Neural cell (in vitro differentiated cells): ENCODE data around the gene KCNJ6. TPM values are rescaled to one million over a fixed set of nuclear protein-coding genes. Genes with fewer than 3 reads are reported as not detected.

ENCODE experiments used
- H2AFZ ChIP-seq: fragments of 200-600, 300-800 bp; sonication (generic), shearing (Covaris generic); 2 replicates; pipeline ENCODE4 v1.6.0; 2014; ENCODE audit warnings: low read depth, mild to moderate bottlenecking, antibody characterized with exemption, low read length, moderate library complexity
- H3F3A ChIP-seq: fragments of 200-600 bp; shearing (Covaris generic); 2 replicates; pipeline ENCODE4 v1.6.1; 2016; ENCODE audit warnings: mild to moderate bottlenecking, moderate library complexity, mixed read lengths, antibody characterized with exemption, low read length; ENCODE audit not compliant: insufficient read depth, poor library complexity, severe bottlenecking
- H3K27ac ChIP-seq: fragments of 200-600, 300-800 bp; sonication (generic), shearing (Covaris generic); 2 replicates; pipeline ENCODE4 v1.5.1; 2014; ENCODE audit warnings: mild to moderate bottlenecking, low read length, moderate library complexity
- H3K27me3 ChIP-seq: fragments of 300-800, 200-600 bp; sonication (generic), shearing (Covaris generic); 2 replicates; pipeline ENCODE4 v1.6.0; 2014; ENCODE audit warnings: mild to moderate bottlenecking, low read depth, low read length, moderate library complexity; ENCODE audit not compliant: insufficient read depth
- H3K36me3 ChIP-seq: fragments of 300-800, 200-600 bp; sonication (generic), shearing (Covaris generic); 2 replicates; pipeline ENCODE4 v1.5.1; 2014; ENCODE audit warnings: mild to moderate bottlenecking, antibody characterized with exemption, low read length, moderate library complexity; ENCODE audit not compliant: insufficient read depth
- H3K4me2 ChIP-seq: fragments of 300-800, 200-600 bp; sonication (generic), shearing (Covaris generic); 2 replicates; pipeline ENCODE4 v1.6.0; 2014; ENCODE audit warnings: mild to moderate bottlenecking, low read length
- H3K4me3 ChIP-seq: fragments of 300-800, 200-600 bp; sonication (generic), shearing (Covaris generic); 2 replicates; pipeline ENCODE4 v1.5.1; 2014; ENCODE audit warnings: mild to moderate bottlenecking, low read length, moderate library complexity
- H3K79me2 ChIP-seq: fragments of 200-600 bp; shearing (Covaris generic); replicated peaks from 2 replicates; pipeline ENCODE4 v1.6.0; 2014; ENCODE audit warnings: mild to moderate bottlenecking, low read length, moderate library complexity; ENCODE audit not compliant: insufficient read depth
- H3K9ac ChIP-seq: fragments of 300-800, 200-600 bp; sonication (generic), shearing (Covaris generic); 2 replicates; pipeline ENCODE4 v1.6.1; 2016; ENCODE audit warnings: mild to moderate bottlenecking, low read length, mixed read lengths
- H3K9me2 ChIP-seq: fragments of 200-600 bp; shearing (Covaris generic); 2 replicates; pipeline ENCODE4 v1.6.1; 2016; ENCODE audit warnings: mild to moderate bottlenecking, low read length, mixed read lengths; ENCODE audit not compliant: insufficient read depth
- H3K9me3 ChIP-seq: fragments of 200-600, 300-800 bp; sonication (generic), shearing (Covaris generic); 2 replicates; pipeline ENCODE4 v1.6.1; 2016; ENCODE audit warnings: mild to moderate bottlenecking, mixed run types, low read length, moderate library complexity, mixed read lengths
- H4K20me1 ChIP-seq: fragments of 200-600 bp; shearing (Covaris generic); 2 replicates; pipeline ENCODE4 v1.6.1; 2016; ENCODE audit warnings: mild to moderate bottlenecking, mixed run types; ENCODE audit not compliant: insufficient read depth
- EP300 ChIP-seq: fragments of 450-650 bp; conservative IDR thresholded peaks from 2 replicates; pipeline ENCODE4 v1.6.1; 2014; ENCODE audit warnings: antibody characterized with exemption, mild to moderate bottlenecking, moderate library complexity; ENCODE audit not compliant: poor library complexity, severe bottlenecking
- EZH2 ChIP-seq: fragments of 200-600, 300-800 bp; shearing (Covaris generic), sonication (generic); IDR thresholded peaks from 2 replicates; pipeline ENCODE4 v1.6.1; 2014; ENCODE audit warnings: antibody characterized with exemption, low read length, borderline replicate concordance, mild to moderate bottlenecking; ENCODE audit not compliant: insufficient read depth, poor library complexity, severe bottlenecking
- MXI1 ChIP-seq: fragments of 450-650 bp; conservative IDR thresholded peaks from 2 replicates; pipeline ENCODE4 v1.6.1; 2014; ENCODE audit warnings: antibody characterized with exemption, mild to moderate bottlenecking; ENCODE audit not compliant: poor library complexity, severe bottlenecking
- POLR2AphosphoS5 ChIP-seq: IDR thresholded peaks from 2 replicates; pipeline ENCODE4 v1.6.1; 2012
- RAD21 ChIP-seq: fragments of 450-650 bp; conservative IDR thresholded peaks from 2 replicates; pipeline ENCODE4 v1.6.1; 2014; ENCODE audit warnings: antibody characterized with exemption, mild to moderate bottlenecking, moderate library complexity
- SMC3 ChIP-seq: fragments of 450-650 bp; conservative IDR thresholded peaks from 2 replicates; pipeline ENCODE4 v1.6.1; 2014; ENCODE audit warnings: antibody characterized with exemption, mild to moderate bottlenecking, moderate library complexity; ENCODE audit not compliant: poor library complexity
- TAF1 ChIP-seq: IDR thresholded peaks from 2 replicates; pipeline ENCODE4 v1.6.1; 2012; ENCODE audit warnings: low read depth
- polyA plus RNA-seq: library from polyadenylated mRNA; depleted of rRNA; stranded (reverse); fragments of >200 nt; gene quantifications from 2 replicates; pipeline ENCODE4 v1.2.3, GENCODE V29; 2014
- TF ChIP-seq, protein P1 (sequence below): fragments of 450-650 bp; IDR thresholded peaks from 2 replicates; pipeline ENCODE4 v1.5.1; 2014; ENCODE audit warnings: antibody characterized with exemption, mild to moderate bottlenecking, moderate library complexity; ENCODE audit not compliant: poor library complexity, severe bottlenecking
- TF ChIP-seq, protein P2 (sequence below): IDR thresholded peaks from 2 replicates; pipeline ENCODE4 v1.6.1; 2012; ENCODE audit warnings: borderline replicate concordance

The KCNJ6 gene
- polyA plus RNA-seq, 1 donor from 2014 or later, result 1.7 TPM

GRCh38 chr21:37656899-37657298, 259.4 kb downstream of the KCNJ6 start:
- no peaks in the 10 kb centered on the region for H3K27me3 ChIP-seq

GRCh38 chr21:37655611-37656300, 260.5 kb downstream of the KCNJ6 start:
- no peaks in the 10 kb centered on the region for H3K79me2 ChIP-seq
- H3K4me2 ChIP-seq, result no peak overlapping the region
- no peaks in the 10 kb centered on the region for H3K9me3 ChIP-seq
- no peak overlapping the region for H3K4me3 ChIP-seq
- no peak overlapping the region for H3K27ac ChIP-seq
- no peaks in the 10 kb centered on the region for H3K36me3 ChIP-seq
- TF ChIP-seq POLR2AphosphoS5 (no peak), MXI1 (no peak), EZH2 (no peak), EP300 (no peak), TAF1 (no peak)
- TF ChIP-seq, protein P1, sequence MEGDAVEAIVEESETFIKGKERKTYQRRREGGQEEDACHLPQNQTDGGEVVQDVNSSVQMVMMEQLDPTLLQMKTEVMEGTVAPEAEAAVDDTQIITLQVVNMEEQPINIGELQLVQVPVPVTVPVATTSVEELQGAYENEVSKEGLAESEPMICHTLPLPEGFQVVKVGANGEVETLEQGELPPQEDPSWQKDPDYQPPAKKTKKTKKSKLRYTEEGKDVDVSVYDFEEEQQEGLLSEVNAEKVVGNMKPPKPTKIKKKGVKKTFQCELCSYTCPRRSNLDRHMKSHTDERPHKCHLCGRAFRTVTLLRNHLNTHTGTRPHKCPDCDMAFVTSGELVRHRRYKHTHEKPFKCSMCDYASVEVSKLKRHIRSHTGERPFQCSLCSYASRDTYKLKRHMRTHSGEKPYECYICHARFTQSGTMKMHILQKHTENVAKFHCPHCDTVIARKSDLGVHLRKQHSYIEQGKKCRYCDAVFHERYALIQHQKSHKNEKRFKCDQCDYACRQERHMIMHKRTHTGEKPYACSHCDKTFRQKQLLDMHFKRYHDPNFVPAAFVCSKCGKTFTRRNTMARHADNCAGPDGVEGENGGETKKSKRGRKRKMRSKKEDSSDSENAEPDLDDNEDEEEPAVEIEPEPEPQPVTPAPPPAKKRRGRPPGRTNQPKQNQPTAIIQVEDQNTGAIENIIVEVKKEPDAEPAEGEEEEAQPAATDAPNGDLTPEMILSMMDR, result no peak
- TF ChIP-seq, protein P2, sequence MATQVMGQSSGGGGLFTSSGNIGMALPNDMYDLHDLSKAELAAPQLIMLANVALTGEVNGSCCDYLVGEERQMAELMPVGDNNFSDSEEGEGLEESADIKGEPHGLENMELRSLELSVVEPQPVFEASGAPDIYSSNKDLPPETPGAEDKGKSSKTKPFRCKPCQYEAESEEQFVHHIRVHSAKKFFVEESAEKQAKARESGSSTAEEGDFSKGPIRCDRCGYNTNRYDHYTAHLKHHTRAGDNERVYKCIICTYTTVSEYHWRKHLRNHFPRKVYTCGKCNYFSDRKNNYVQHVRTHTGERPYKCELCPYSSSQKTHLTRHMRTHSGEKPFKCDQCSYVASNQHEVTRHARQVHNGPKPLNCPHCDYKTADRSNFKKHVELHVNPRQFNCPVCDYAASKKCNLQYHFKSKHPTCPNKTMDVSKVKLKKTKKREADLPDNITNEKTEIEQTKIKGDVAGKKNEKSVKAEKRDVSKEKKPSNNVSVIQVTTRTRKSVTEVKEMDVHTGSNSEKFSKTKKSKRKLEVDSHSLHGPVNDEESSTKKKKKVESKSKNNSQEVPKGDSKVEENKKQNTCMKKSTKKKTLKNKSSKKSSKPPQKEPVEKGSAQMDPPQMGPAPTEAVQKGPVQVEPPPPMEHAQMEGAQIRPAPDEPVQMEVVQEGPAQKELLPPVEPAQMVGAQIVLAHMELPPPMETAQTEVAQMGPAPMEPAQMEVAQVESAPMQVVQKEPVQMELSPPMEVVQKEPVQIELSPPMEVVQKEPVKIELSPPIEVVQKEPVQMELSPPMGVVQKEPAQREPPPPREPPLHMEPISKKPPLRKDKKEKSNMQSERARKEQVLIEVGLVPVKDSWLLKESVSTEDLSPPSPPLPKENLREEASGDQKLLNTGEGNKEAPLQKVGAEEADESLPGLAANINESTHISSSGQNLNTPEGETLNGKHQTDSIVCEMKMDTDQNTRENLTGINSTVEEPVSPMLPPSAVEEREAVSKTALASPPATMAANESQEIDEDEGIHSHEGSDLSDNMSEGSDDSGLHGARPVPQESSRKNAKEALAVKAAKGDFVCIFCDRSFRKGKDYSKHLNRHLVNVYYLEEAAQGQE, result no peak
- H3K9ac ChIP-seq, result no peak overlapping the region
- no peaks in the 10 kb centered on the region for H3K27me3 ChIP-seq
- H2AFZ ChIP-seq, result no peak overlapping the region
- H4K20me1 ChIP-seq, result no peaks in the 10 kb centered on the region
- H3K9me2 ChIP-seq, result no peaks in the 10 kb centered on the region
- no peaks in the 10 kb centered on the region for H3F3A ChIP-seq

More at GRCh38 chr21:37656899-37657298, 259.4 kb downstream of the KCNJ6 start:
- Histone ChIP-seq H4K20me1 (no peaks in the 10 kb centered on the region), H3K9me3 (no peaks in the 10 kb centered on the region), H3K79me2 (no peaks in the 10 kb centered on the region), H3K27ac (no peak overlapping the region), H3K9me2 (no peaks in the 10 kb centered on the region), H3F3A (no peaks in the 10 kb centered on the region), H3K4me2 (no peak overlapping the region), H3K4me3 (no peak overlapping the region), H2AFZ (no peak overlapping the region), H3K9ac (no peak overlapping the region), H3K36me3 (no peaks in the 10 kb centered on the region)
- TF ChIP-seq TAF1 (no peak), MXI1 (no peak), EP300 (no peak), SMC3 (no peak), RAD21 (no peak), EZH2 (no peak), POLR2AphosphoS5 (no peak)
- TF ChIP-seq, protein P2, result no peak
- TF ChIP-seq, protein P1, result no peak
